SJSA1 (cell line): ENCODE results near the gene HCN2. TPM values are rescaled to one million over a fixed set of nuclear protein-coding genes. Genes with fewer than 3 reads are reported as not detected.

Source experiments
- DNase-seq, 2 experiments: peaks; one replicate each; pipeline ENCODE4 v3.0.0-alpha.2; 2015 to 2020; ENCODE audit warnings: low spot score in 2 of 2, low read depth in 1 of 2
- H3K27ac ChIP-seq: fragments of 250-450 bp; sonication (Bioruptor Pico); 2 replicates; pipeline ENCODE4 v1.5.1; 2020; ENCODE audit warnings: mild to moderate bottlenecking, moderate library complexity
- H3K27me3 ChIP-seq: fragments of 250-450 bp; sonication (Bioruptor Pico); replicated peaks from 2 replicates; pipeline ENCODE4 v1.5.1; 2020; ENCODE audit warnings: mild to moderate bottlenecking, moderate library complexity
- H3K36me3 ChIP-seq: fragments of 250-450 bp; sonication (Bioruptor Pico); 2 replicates; pipeline ENCODE4 v1.5.1; 2020; ENCODE audit warnings: mild to moderate bottlenecking
- H3K4me1 ChIP-seq: fragments of 250-450 bp; sonication (Bioruptor Pico); replicated peaks from 2 replicates; pipeline ENCODE4 v1.6.1; 2021; ENCODE audit warnings: mild to moderate bottlenecking
- H3K4me3 ChIP-seq: fragments of 250-450 bp; sonication (Bioruptor Pico); 2 replicates; pipeline ENCODE4 v1.5.1; 2020; ENCODE audit warnings: mild to moderate bottlenecking
- H3K9me3 ChIP-seq: fragments of 250-450 bp; sonication (Bioruptor Pico); replicated peaks from 2 replicates; pipeline ENCODE4 v1.5.1; 2020; ENCODE audit warnings: mild to moderate bottlenecking
- total RNA-seq: library from RNA; depleted of rRNA; stranded (reverse); fragments of >200 nt; shearing (Covaris generic); gene quantifications from 2 replicates; pipeline ENCODE4 v1.2.3, GENCODE V29; 2014

HCN2 gene
- total RNA-seq, 1 experiment from 2014 or later = 4.3 TPM

GRCh38 chr19:610071-610800 is 20.6 kb downstream of the HCN2 start:
- H3K27ac ChIP-seq = peak overlapping the region; percentile 93
- H3K4me1 ChIP-seq = peaks cover 38% of the 10 kb centered on the region
- peak in 1 of 2 experiments; percentile 60 for DNase-seq
- H3K27me3 ChIP-seq = no peaks in the 10 kb centered on the region
- peaks cover 28% of the 10 kb centered on the region for H3K36me3 ChIP-seq
- H3K4me3 ChIP-seq = peak overlapping the region; percentile 17
- H3K9me3 ChIP-seq = no peaks in the 10 kb centered on the region; the same call in 1 of the 2 replicates

- Histone ChIP-seq H3K27ac (peak overlapping the region; percentile 93), H3K36me3 (peaks cover 31% of the 10 kb centered on the region), H3K4me1 (peaks cover 38% of the 10 kb centered on the region), H3K27me3 (no peaks in the 10 kb centered on the region), H3K4me3 (peak overlapping the region; percentile 14), H3K9me3 (no peaks in the 10 kb centered on the region; the same call in 1 of the 2 replicates)
- peak; percentile 93 to 94 for DNase-seq
Measured at GRCh38 chr19:610801-611480, 21.3 kb downstream of the HCN2 start.

- Histone ChIP-seq H3K36me3 (peaks cover 31% of the 10 kb centered on the region), H3K27ac (peak overlapping the region; percentile 93), H3K27me3 (no peaks in the 10 kb centered on the region), H3K4me1 (peaks cover 38% of the 10 kb centered on the region), H3K4me3 (no peak overlapping the region), H3K9me3 (no peaks in the 10 kb centered on the region; the same call in 1 of the 2 replicates)
- DNase-seq = peak; percentile 98 to 99
Measured at GRCh38 chr19:611481-611868, 21.8 kb downstream of the HCN2 start.

GRCh38 chr19:612941-613340 is 23.3 kb downstream of the HCN2 start:
- H3K27ac ChIP-seq = no peak overlapping the region
- H3K4me1 ChIP-seq = peaks cover 38% of the 10 kb centered on the region
- no peaks in the 10 kb centered on the region for H3K27me3 ChIP-seq
- H3K4me3 ChIP-seq = no peak overlapping the region
- no peak for DNase-seq
- peaks cover 32% of the 10 kb centered on the region for H3K36me3 ChIP-seq
- no peaks in the 10 kb centered on the region; the same call in 1 of the 2 replicates for H3K9me3 ChIP-seq

- Histone ChIP-seq H3K9me3 (no peaks in the 10 kb centered on the region; the same call in 1 of the 2 replicates), H3K27me3 (no peaks in the 10 kb centered on the region), H3K27ac (no peak overlapping the region), H3K4me3 (no peak overlapping the region), H3K4me1 (peaks cover 34% of the 10 kb centered on the region), H3K36me3 (peaks cover 42% of the 10 kb centered on the region)
- peak in 1 of 2 experiments; percentile 46 for DNase-seq
Measured at GRCh38 chr19:613732-614567, 24.3 kb downstream of the HCN2 start.

GRCh38 chr19:615619-616018 is 25.9 kb downstream of the HCN2 start:
- Histone ChIP-seq H3K9me3 (no peaks in the 10 kb centered on the region), H3K4me3 (no peak overlapping the region), H3K27me3 (no peaks in the 10 kb centered on the region), H3K36me3 (peaks cover 51% of the 10 kb centered on the region), H3K27ac (no peak overlapping the region), H3K4me1 (peaks cover 19% of the 10 kb centered on the region)
- DNase-seq = no peak

GRCh38 chr19:616062-616700 is 26.5 kb downstream of the HCN2 start:
- DNase-seq = no peak
- peaks cover 14% of the 10 kb centered on the region for H3K4me1 ChIP-seq
- no peak overlapping the region for H3K27ac ChIP-seq
- no peaks in the 10 kb centered on the region for H3K9me3 ChIP-seq
- no peaks in the 10 kb centered on the region for H3K27me3 ChIP-seq
- H3K4me3 ChIP-seq = no peak overlapping the region
- peaks cover 53% of the 10 kb centered on the region for H3K36me3 ChIP-seq

GRCh38 chr19:616747-617526 is 27.3 kb downstream of the HCN2 start:
- Histone ChIP-seq H3K4me1 (peaks cover 11% of the 10 kb centered on the region), H3K27ac (no peak overlapping the region), H3K27me3 (no peaks in the 10 kb centered on the region), H3K36me3 (peaks cover 61% of the 10 kb centered on the region), H3K9me3 (no peaks in the 10 kb centered on the region), H3K4me3 (no peak overlapping the region)
- no peak for DNase-seq

- no peaks in the 10 kb centered on the region for H3K9me3 ChIP-seq
- H3K4me3 ChIP-seq = no peak overlapping the region
- H3K27ac ChIP-seq = no peak overlapping the region
- H3K27me3 ChIP-seq = no peaks in the 10 kb centered on the region
- no peak for DNase-seq
- peaks cover 14% of the 10 kb centered on the region for H3K4me1 ChIP-seq
- peaks cover 63% of the 10 kb centered on the region for H3K36me3 ChIP-seq
Measured at GRCh38 chr19:617551-618246, 28.0 kb downstream of the HCN2 start.

- H3K4me1 ChIP-seq = peaks cover 19% of the 10 kb centered on the region
- no peak overlapping the region for H3K4me3 ChIP-seq
- H3K36me3 ChIP-seq = peaks cover 63% of the 10 kb centered on the region
- H3K27ac ChIP-seq = no peak overlapping the region
- DNase-seq = no peak
- no peaks in the 10 kb centered on the region for H3K27me3 ChIP-seq
- H3K9me3 ChIP-seq = no peaks in the 10 kb centered on the region
Measured at GRCh38 chr19:618247-618619, 28.6 kb downstream of the HCN2 start.

GRCh38 chr19:618674-619285 is 29.1 kb downstream of the HCN2 start:
- Histone ChIP-seq H3K4me1 (peaks cover 24% of the 10 kb centered on the region), H3K27me3 (no peaks in the 10 kb centered on the region), H3K36me3 (peaks cover 66% of the 10 kb centered on the region), H3K9me3 (no peaks in the 10 kb centered on the region), H3K27ac (no peak overlapping the region), H3K4me3 (no peak overlapping the region)
- no peak for DNase-seq
